ENCODE data around the gene FLAD1.

The FLAD1 gene

GRCh38 chr1:154982897-154983648, at the start of gene FLAD1:
Gene FLAD1, plus strand, starts transcription at chr1:154983344. Its CDS starts 351 bp downstream, at chr1:154983695.
- H3K4me1 Mint-ChIP-seq = peaks cover under 1% of the 10 kb centered on the region
- peak; percentile 86 to 97 for DNase-seq (ENCODE audit: low spot score in 2 of 2)
- H3K4me3 Mint-ChIP-seq = no peak within 1 kb of the TSS
- peaks cover 85% of the 10 kb centered on the region for H3K36me3 Mint-ChIP-seq
- H3K9me3 Mint-ChIP-seq = no peaks in the 10 kb centered on the region
- ATAC-seq = peak; percentile 100
- H3K27ac Mint-ChIP-seq = no peak within 1 kb of the TSS

- ATAC-seq = no peak
- peak overlapping the region; percentile 96 for H3K4me3 Mint-ChIP-seq
- H3K36me3 Mint-ChIP-seq = peaks cover 35% of the 10 kb centered on the region
- H3K27ac Mint-ChIP-seq = no peak overlapping the region
- no peaks in the 10 kb centered on the region for H3K9me3 Mint-ChIP-seq
- no peak for DNase-seq (ENCODE audit: low spot score in 2 of 2)
- H3K4me1 Mint-ChIP-seq = peaks cover 34% of the 10 kb centered on the region
These were observed 48.7 kb upstream of the FLAD1 start for GRCh38 chr1:154934358-154934948.

- H3K27ac Mint-ChIP-seq = peak overlapping the region; percentile 100
- H3K36me3 Mint-ChIP-seq = peaks cover 27% of the 10 kb centered on the region
- H3K4me3 Mint-ChIP-seq = peak overlapping the region; percentile 96
- H3K9me3 Mint-ChIP-seq = no peaks in the 10 kb centered on the region
- H3K4me1 Mint-ChIP-seq = peaks cover 45% of the 10 kb centered on the region
- ATAC-seq = no peak
- no peak for DNase-seq (ENCODE audit: low spot score in 2 of 2)
These were observed 47.2 kb upstream of the FLAD1 start for GRCh38 chr1:154935749-154936554.

- no peaks in the 10 kb centered on the region for H3K9me3 Mint-ChIP-seq
- H3K27ac Mint-ChIP-seq = peak within 1 kb of the TSS; percentile 100
- DNase-seq (ENCODE audit: low spot score in 2 of 2) (peak; percentile 86 to 99), ATAC-seq (peak; percentile 90)
- peaks cover 27% of the 10 kb centered on the region for H3K36me3 Mint-ChIP-seq
- H3K4me3 Mint-ChIP-seq = peak within 1 kb of the TSS; percentile 96
- H3K4me1 Mint-ChIP-seq = peaks cover 52% of the 10 kb centered on the region
These were observed 46.5 kb upstream of the FLAD1 start, which contains the start of gene PMVK for GRCh38 chr1:154936555-154937084. Gene PMVK, minus strand, starts transcription at chr1:154936719. Its CDS starts 34 bp downstream, at chr1:154936685.

DNA sequence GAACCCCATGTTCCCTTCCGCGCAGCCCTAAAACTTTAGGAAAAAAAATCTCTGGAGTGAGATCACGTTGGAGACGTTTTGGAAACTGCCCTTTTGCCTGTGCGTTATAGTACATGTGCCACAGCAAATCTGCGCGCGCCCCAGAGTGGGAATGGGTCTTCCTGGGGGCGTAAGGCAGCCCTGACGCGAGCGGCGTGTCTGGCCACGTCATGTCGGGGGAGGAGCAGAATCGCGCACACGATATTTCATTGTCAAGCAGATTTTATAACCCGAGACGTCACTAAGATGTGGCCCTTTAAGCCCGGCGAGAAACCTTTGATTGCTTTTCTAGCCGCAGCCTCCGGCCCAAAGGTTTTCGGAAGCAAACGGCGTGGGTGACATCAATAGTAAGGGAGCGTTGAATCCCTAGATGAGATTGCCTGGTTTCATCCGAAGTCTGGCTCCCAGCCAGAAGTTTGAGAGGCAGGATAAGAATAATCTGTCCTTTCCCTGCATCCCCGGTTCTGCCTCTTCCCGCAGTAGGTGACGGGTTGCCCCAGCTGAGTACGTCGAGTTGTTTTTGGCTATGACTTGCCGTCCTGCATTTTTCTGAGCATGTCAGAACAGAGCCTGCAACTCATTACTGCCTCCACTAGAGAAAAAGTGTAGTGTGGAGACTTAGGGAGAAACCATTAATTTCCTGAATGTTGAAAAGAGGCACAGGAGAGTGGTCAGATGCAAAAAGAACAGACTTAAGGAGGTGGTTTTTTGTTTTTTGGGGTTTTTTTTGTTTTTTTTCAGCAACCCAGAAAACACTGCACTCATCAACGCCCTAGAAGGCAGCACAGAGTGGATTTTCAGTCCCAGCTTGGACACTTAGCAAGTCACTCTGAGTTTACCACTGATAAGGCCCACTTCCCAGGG, 45.8 kb upstream of the FLAD1 start:
- peak overlapping the region; percentile 100 for H3K27ac Mint-ChIP-seq
- DNase-seq (ENCODE audit: low spot score in 2 of 2) (peak in 1 of 2 donors; percentile 80), ATAC-seq (peak; percentile 88)
- H3K36me3 Mint-ChIP-seq = peaks cover 26% of the 10 kb centered on the region
- H3K4me3 Mint-ChIP-seq = peak overlapping the region; percentile 96
- H3K9me3 Mint-ChIP-seq = no peaks in the 10 kb centered on the region
- H3K4me1 Mint-ChIP-seq = peaks cover 59% of the 10 kb centered on the region

DNA sequence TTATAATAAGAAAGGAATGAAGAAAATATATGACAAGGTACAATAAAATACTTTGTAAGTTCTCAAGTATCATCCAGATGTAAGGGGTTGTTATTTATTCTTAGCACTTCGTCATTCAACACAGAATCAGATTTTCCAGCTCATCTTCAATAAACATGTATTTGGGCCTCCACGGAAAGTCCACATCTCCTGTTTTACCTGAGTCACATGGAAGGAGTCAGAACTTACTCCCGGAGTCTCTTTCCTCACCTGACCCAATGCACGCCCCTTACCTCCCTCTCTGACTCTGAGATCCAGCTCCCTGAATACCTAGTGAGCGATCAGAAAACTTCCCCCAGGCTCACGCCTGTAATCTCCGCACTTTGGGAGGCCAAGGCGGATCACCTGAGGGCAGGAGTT, 45.2 kb upstream of the FLAD1 start:
- peaks cover 27% of the 10 kb centered on the region for H3K36me3 Mint-ChIP-seq
- H3K4me3 Mint-ChIP-seq = peak overlapping the region; percentile 96
- peak overlapping the region; percentile 100 for H3K27ac Mint-ChIP-seq

DNA sequence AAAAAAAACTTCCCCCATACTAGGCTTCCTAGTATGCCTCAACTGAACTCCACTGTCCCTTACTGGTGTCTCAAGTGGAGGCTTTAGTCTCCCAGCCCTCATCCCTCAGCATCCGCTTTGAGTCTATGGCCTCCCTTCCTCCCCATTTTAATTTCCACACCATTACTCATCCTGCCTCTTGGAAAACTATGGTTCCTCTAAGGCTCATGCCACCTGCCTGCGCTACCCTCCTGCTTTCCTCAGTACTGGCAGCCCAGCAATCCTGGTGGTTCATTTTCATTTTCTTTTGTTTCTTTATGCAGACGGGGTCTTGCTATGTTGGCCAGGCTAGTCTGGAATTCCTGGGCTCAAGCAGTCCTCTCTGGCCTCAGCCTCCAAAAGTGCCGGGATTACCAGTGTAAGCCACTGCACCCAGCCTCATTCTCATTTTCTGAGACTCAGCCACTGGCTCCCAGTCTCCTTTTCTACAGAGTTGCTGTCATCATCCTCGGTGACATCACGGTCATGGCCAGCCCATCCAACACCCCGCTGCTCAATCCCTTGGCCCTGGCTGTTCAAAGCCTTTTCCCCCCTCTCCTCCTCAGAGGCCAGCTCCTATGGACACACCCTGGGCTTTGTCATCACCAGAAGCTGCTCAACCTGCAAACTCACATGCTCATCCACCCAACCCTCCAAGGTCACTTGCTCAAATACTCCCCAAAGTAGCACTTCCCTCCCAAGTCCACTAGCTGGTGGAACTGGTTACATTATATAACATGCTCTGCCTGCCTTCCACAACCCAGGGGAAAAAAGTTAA, 44.3 kb upstream of the FLAD1 start:
- Mint-ChIP-seq H3K4me3 (peak overlapping the region; percentile 96), H3K9me3 (no peaks in the 10 kb centered on the region), H3K27ac (peak overlapping the region; percentile 100), H3K36me3 (peaks cover 35% of the 10 kb centered on the region), H3K4me1 (peaks cover 74% of the 10 kb centered on the region)
- ATAC-seq (no peak), DNase-seq (ENCODE audit: low spot score in 2 of 2) (no peak)

More for the DNA sequence above, 45.2 kb upstream of the FLAD1 start:
- ATAC-seq (no peak), DNase-seq (ENCODE audit: low spot score in 2 of 2) (no peak)
- H3K9me3 Mint-ChIP-seq = no peaks in the 10 kb centered on the region
- peaks cover 65% of the 10 kb centered on the region for H3K4me1 Mint-ChIP-seq

GRCh38 chr1:154940213-154940560, 43.0 kb upstream of the FLAD1 start:
- ATAC-seq (no peak), DNase-seq (ENCODE audit: low spot score in 2 of 2) (no peak)
- Mint-ChIP-seq H3K4me3 (peak overlapping the region; percentile 49), H3K36me3 (peaks cover 35% of the 10 kb centered on the region), H3K9me3 (no peaks in the 10 kb centered on the region), H3K4me1 (peaks cover 81% of the 10 kb centered on the region), H3K27ac (peak overlapping the region; percentile 84)

GRCh38 chr1:154940651-154941194, 42.4 kb upstream of the FLAD1 start:
- Mint-ChIP-seq H3K4me3 (peak overlapping the region; percentile 49), H3K27ac (peak overlapping the region; percentile 84), H3K4me1 (peaks cover 78% of the 10 kb centered on the region), H3K9me3 (no peaks in the 10 kb centered on the region), H3K36me3 (peaks cover 39% of the 10 kb centered on the region)
- no peak for DNase-seq (ENCODE audit: low spot score in 2 of 2)
- ATAC-seq = peak; percentile 32

DNA sequence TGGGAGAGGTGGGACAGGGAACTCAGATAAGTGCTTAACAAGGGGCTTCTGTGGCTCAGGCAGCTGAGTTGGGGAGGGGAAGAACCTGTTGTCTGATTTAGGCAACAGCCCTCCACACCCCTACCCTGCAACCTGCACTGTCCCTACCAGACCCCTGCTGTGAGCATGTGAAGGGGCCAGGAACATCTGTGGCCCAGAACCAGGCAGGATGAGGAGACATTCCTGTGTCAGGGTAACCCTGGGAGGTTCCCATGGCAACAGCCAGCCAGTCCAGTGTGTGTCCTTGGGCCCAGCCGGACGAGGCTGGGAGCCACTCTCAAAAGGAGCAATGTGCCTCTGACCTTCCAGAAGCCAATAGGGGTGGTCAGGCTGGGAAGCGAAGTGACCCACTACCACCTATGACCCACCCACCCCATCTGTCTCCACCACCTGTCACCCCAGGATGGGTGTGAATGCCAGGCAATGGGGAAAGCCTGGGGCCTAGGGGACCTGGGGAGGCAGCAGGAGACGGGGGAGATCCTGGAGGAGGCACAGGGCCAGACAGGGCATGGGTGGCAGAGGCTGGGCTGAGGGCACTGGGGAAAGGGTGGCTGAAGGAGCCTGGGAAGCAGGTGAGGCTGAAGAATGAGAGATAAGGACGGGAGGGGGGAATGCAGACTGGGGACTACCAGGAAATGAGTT, 41.7 kb upstream of the FLAD1 start:
- Mint-ChIP-seq H3K36me3 (peaks cover 43% of the 10 kb centered on the region), H3K27ac (peak overlapping the region; percentile 84), H3K9me3 (no peaks in the 10 kb centered on the region), H3K4me3 (peak overlapping the region; percentile 49), H3K4me1 (peaks cover 80% of the 10 kb centered on the region)
- DNase-seq (ENCODE audit: low spot score in 2 of 2) = peak in 1 of 2 donors; percentile 58
- no peak for ATAC-seq

DNA sequence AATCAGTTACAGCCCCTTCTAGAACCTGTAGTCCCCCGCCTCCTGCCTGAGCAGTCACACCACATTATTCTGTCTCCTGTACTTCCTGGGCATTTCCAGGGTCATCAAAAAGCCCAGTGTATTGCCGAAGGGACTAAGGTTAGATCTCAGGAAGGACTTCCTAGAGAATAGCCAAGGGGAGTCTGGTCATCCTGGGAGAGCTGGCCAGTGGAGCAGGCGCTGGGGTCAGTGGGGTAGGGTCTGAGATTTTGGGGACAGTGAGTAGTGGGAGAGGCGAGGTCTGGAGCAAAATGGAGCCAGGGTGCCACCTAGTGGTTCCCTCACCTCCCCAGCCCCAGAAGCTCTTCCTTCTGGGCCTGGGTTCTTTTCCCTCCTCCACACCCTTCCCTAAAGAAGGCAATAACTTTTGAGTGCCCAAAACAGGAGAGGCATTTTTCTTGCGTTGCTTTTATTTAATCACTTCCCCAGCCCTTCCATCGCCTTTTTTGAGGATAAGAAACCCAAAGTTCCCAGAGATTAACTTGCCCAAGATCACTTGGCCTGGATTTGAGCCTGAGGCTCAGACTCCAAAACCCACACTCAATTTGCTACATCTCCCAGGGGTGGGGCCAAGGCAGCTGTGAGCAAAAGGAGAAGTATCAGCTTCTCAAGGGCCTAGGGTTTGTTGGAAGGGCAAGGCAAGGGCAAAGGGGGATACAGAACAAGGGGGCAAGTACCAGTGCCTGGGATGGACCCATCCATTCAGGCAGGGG, 39.3 kb upstream of the FLAD1 start:
- H3K36me3 Mint-ChIP-seq = peaks cover 55% of the 10 kb centered on the region
- H3K4me1 Mint-ChIP-seq = peaks cover 67% of the 10 kb centered on the region
- DNase-seq (ENCODE audit: low spot score in 2 of 2) (peak in 1 of 2 donors; percentile 67), ATAC-seq (no peak)
- H3K9me3 Mint-ChIP-seq = no peaks in the 10 kb centered on the region
- H3K27ac Mint-ChIP-seq = peak overlapping the region; percentile 84
- H3K4me3 Mint-ChIP-seq = peak overlapping the region; percentile 49

- H3K36me3 Mint-ChIP-seq = peaks cover 58% of the 10 kb centered on the region
- no peak for ATAC-seq
- H3K4me1 Mint-ChIP-seq = peaks cover 63% of the 10 kb centered on the region
- DNase-seq (ENCODE audit: low spot score in 2 of 2) = no peak
- H3K9me3 Mint-ChIP-seq = no peaks in the 10 kb centered on the region
- H3K27ac Mint-ChIP-seq = peak overlapping the region; percentile 84
- H3K4me3 Mint-ChIP-seq = peak overlapping the region; percentile 49
These were observed 38.6 kb upstream of the FLAD1 start for GRCh38 chr1:154944401-154945159.

All from stimulated activated effector memory CD8-positive, alpha-beta T cell treated with anti-CD3 and anti-CD28 coated beads, Interleukin-12 subunit alpha, Interleukin-12 subunit beta, amount 100 ng/mL, for 72 hours (primary cell).